ENCODE measurements around the gene ANXA11.
A peak's percentile ranks its signal among the peaks of the same experiment; 100 is the strongest.

Gene ANXA11

GRCh38 chr10:80200687-80201086, 4.7 kb downstream of the ANXA11 start:
- H3K4me1 ChIP-seq: peaks cover 83 to 92% (median 86%) of the 10 kb centered on the region in 10 experiments
- H3K4me2 ChIP-seq: peak overlapping the region; percentile 40 to 98 (median 92); a peak in 17 of 22 replicates
- no peaks in the 10 kb centered on the region for H3K27me3 ChIP-seq
- no peak for TF ChIP-seq Cebpa-rat (IDR thresholded peaks at IDR 0.05)
- H3K36me3 ChIP-seq: peaks cover 0 to 26% (median 16%) of the 10 kb centered on the region in 11 experiments; a peak in 16 of 22 replicates
- H3K27ac ChIP-seq: peak overlapping the region in 3 of 11 experiments; percentile 2 to 52 (median 38); a peak in 3 of 22 replicates
- no peak overlapping the region for H3K4me3 ChIP-seq
- H3K9me3 ChIP-seq (replicated peaks in 1 of 11): 0 out of 22 replicates have a peak, but pooled peaks cover 0 to 2% (median 0%) of the 10 kb centered on the region in 11 experiments
- peaks cover 85 to 92% (median 89%) of the 10 kb centered on the region in 11 experiments for H4K20me1 ChIP-seq
- H3K9ac ChIP-seq: no peak overlapping the region

GRCh38 chr10:80200259-80200658, 5.1 kb downstream of the ANXA11 start:
- Histone ChIP-seq H3K9me3 (replicated peaks in 1 of 11) (peaks cover 0 to 6% (median 0%) of the 10 kb centered on the region in 11 experiments; a peak in 2 of 22 replicates), H3K4me3 (no peak overlapping the region; a peak in 1 of 20 replicates), H4K20me1 (peaks cover 85 to 97% (median 94%) of the 10 kb centered on the region in 11 experiments), H3K36me3 (peaks cover 0 to 29% (median 19%) of the 10 kb centered on the region in 11 experiments; a peak in 18 of 22 replicates), H3K9ac (peak overlapping the region in 2 of 11 experiments; percentile 33 to 34; a peak in 3 of 22 replicates), H3K4me1 (peaks cover 83 to 93% (median 87%) of the 10 kb centered on the region in 10 experiments), H3K27me3 (no peaks in the 10 kb centered on the region), H3K27ac (peak overlapping the region in 3 of 11 experiments; percentile 2 to 52 (median 38); a peak in 4 of 22 replicates), H3K4me2 (peak overlapping the region; percentile 40 to 98 (median 92); a peak in 21 of 22 replicates)
- TF ChIP-seq Cebpa-rat (IDR thresholded peaks at IDR 0.05): no peak

GRCh38 chr10:80199828-80200227, 5.5 kb downstream of the ANXA11 start:
- peaks cover 88 to 100% (median 98%) of the 10 kb centered on the region in 11 experiments for H4K20me1 ChIP-seq
- no peak for TF ChIP-seq Cebpa-rat (IDR thresholded peaks at IDR 0.05)
- H3K27me3 ChIP-seq: no peaks in the 10 kb centered on the region
- H3K4me3 ChIP-seq: peak overlapping the region in 2 of 10 experiments; percentile 4 to 26; a peak in 2 of 20 replicates
- H3K9me3 ChIP-seq (replicated peaks in 1 of 11): peaks cover 0 to 10% (median 0%) of the 10 kb centered on the region in 11 experiments; a peak in 5 of 22 replicates
- H3K4me1 ChIP-seq: peaks cover 83 to 95% (median 89%) of the 10 kb centered on the region in 10 experiments
- peaks cover 2 to 33% (median 24%) of the 10 kb centered on the region in 11 experiments; a peak in 18 of 22 replicates for H3K36me3 ChIP-seq
- H3K27ac ChIP-seq: peak overlapping the region in 4 of 11 experiments; percentile 33 to 52 (median 38); a peak in 6 of 22 replicates
- H3K9ac ChIP-seq: peak overlapping the region in 4 of 11 experiments; percentile 33 to 64 (median 46); a peak in 5 of 22 replicates
- peak overlapping the region; percentile 40 to 98 (median 92); a peak in 21 of 22 replicates for H3K4me2 ChIP-seq

- H3K27me3 ChIP-seq: no peaks in the 10 kb centered on the region
- peaks cover 15 to 46% (median 34%) of the 10 kb centered on the region in 11 experiments; a peak in 20 of 22 replicates for H3K36me3 ChIP-seq
- H3K9me3 ChIP-seq (replicated peaks in 1 of 11): peaks cover 0 to 26% (median 12%) of the 10 kb centered on the region in 11 experiments; a peak in 16 of 22 replicates
- H3K4me1 ChIP-seq: peaks cover 69 to 100% (median 79%) of the 10 kb centered on the region in 10 experiments
- H3K4me3 ChIP-seq: no peak overlapping the region
- peak overlapping the region; percentile 9 to 98 (median 61); a peak in 21 of 22 replicates for H3K4me2 ChIP-seq
- peak overlapping the region in 3 of 11 experiments; percentile 17 to 48 (median 19); a peak in 2 of 22 replicates for H3K9ac ChIP-seq
- H4K20me1 ChIP-seq: peaks cover 75 to 100% (median 92%) of the 10 kb centered on the region in 11 experiments
- TF ChIP-seq Cebpa-rat (IDR thresholded peaks at IDR 0.05): no peak
- H3K27ac ChIP-seq: no peak overlapping the region; a peak in 2 of 22 replicates
These were observed 7.1 kb downstream of the ANXA11 start for GRCh38 chr10:80197972-80198916.

GRCh38 chr10:80196950-80197315, 8.4 kb downstream of the ANXA11 start:
- Histone ChIP-seq H3K36me3 (peaks cover 19 to 52% (median 39%) of the 10 kb centered on the region in 11 experiments; a peak in 20 of 22 replicates), H3K4me2 (peak overlapping the region; percentile 54 to 98 (median 61)), H3K4me3 (no peak overlapping the region)

GRCh38 chr10:80196270-80196949, 8.9 kb downstream of the ANXA11 start:
- peak overlapping the region in 1 of 11 experiments; percentile 38; a peak in 2 of 22 replicates for H3K27ac ChIP-seq
- peak overlapping the region; percentile 54 to 98 (median 61); a peak in 21 of 22 replicates for H3K4me2 ChIP-seq
- no peaks in the 10 kb centered on the region for H3K27me3 ChIP-seq
- H3K36me3 ChIP-seq: peaks cover 19 to 52% (median 39%) of the 10 kb centered on the region in 11 experiments; a peak in 20 of 22 replicates
- H3K4me1 ChIP-seq: peaks cover 59 to 100% (median 71%) of the 10 kb centered on the region in 10 experiments
- peaks cover 0 to 36% (median 22%) of the 10 kb centered on the region in 11 experiments; a peak in 18 of 22 replicates for H3K9me3 ChIP-seq (replicated peaks in 1 of 11)
- peaks cover 57 to 100% (median 79%) of the 10 kb centered on the region in 11 experiments for H4K20me1 ChIP-seq
- no peak overlapping the region for H3K4me3 ChIP-seq
- no peak for TF ChIP-seq Cebpa-rat (IDR thresholded peaks at IDR 0.05)
- H3K9ac ChIP-seq: peak overlapping the region in 2 of 11 experiments; percentile 1 to 40; a peak in 4 of 22 replicates

More at GRCh38 chr10:80196950-80197315, 8.4 kb downstream of the ANXA11 start:
- Histone ChIP-seq H3K9me3 (replicated peaks in 1 of 11) (peaks cover 0 to 36% (median 22%) of the 10 kb centered on the region in 11 experiments; a peak in 18 of 22 replicates), H3K27ac (peak overlapping the region in 1 of 11 experiments; percentile 38; a peak in 1 of 22 replicates), H4K20me1 (peaks cover 62 to 100% (median 79%) of the 10 kb centered on the region in 11 experiments), H3K27me3 (no peaks in the 10 kb centered on the region), H3K9ac (peak overlapping the region in 2 of 11 experiments; percentile 1 to 40; a peak in 3 of 22 replicates), H3K4me1 (peaks cover 59 to 100% (median 71%) of the 10 kb centered on the region in 10 experiments)
- no peak for TF ChIP-seq Cebpa-rat (IDR thresholded peaks at IDR 0.05)

- no peak for TF ChIP-seq Cebpa-rat (IDR thresholded peaks at IDR 0.05)
- Histone ChIP-seq H3K9ac (no peak overlapping the region), H3K9me3 (replicated peaks in 1 of 11) (peaks cover 0 to 36% (median 22%) of the 10 kb centered on the region in 11 experiments; a peak in 18 of 22 replicates), H3K36me3 (peaks cover 14 to 44% (median 33%) of the 10 kb centered on the region in 11 experiments; a peak in 20 of 22 replicates), H3K4me1 (peaks cover 55 to 99% (median 68%) of the 10 kb centered on the region in 10 experiments), H4K20me1 (peaks cover 44 to 96% (median 66%) of the 10 kb centered on the region in 11 experiments), H3K27me3 (no peaks in the 10 kb centered on the region), H3K4me2 (peak overlapping the region in 2 of 11 experiments; percentile 97 to 98; a peak in 2 of 22 replicates), H3K4me3 (no peak overlapping the region), H3K27ac (no peak overlapping the region)
These were observed 10.2 kb downstream of the ANXA11 start for GRCh38 chr10:80195046-80195574.
